GM19239 (cell line): ENCODE results near the gene MMP24.
"Not testable (repeated sequence)": the region's sequence is repeated elsewhere in the genome, so short reads cannot be mapped to it uniquely, and the experiment has no call there.

Experiments used
- DNase-seq: peaks from one replicate; pipeline ENCODE4 v3.0.0; 2011; ENCODE audit warnings: low spot score; ENCODE audit not compliant: insufficient read length
- FAIRE-seq: peaks from 2 replicates; lab custom pipeline; 2011; peaks lifted over from hg19 to GRCh38; lab: Jason Lieb, UNC

The MMP24 gene

GRCh38 chr20:35303735-35304491, 77.4 kb downstream of the MMP24 start:
- FAIRE-seq (peak; percentile 80), DNase-seq (peak; percentile 80)

DNA sequence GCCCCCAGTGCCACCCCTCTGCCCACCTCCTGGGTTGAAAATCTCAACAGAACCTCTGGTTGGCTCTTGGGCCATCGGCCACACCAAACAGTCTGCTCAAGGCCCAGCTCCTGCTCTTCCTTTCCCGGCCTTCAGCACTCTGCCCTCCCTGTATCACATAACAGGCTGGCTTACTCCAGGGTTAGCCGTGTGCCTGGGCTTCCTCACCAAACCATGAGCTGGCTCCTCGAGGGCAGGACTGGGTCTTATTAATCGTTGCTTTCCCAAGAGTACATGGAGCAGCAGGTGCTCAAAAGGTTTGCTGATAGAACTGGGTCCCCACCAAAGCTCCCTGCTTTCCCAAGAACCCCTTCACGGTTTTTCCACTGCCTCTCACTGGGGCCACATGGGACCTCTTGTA, 78.5 kb downstream of the MMP24 start:
- no peak for FAIRE-seq

DNA sequence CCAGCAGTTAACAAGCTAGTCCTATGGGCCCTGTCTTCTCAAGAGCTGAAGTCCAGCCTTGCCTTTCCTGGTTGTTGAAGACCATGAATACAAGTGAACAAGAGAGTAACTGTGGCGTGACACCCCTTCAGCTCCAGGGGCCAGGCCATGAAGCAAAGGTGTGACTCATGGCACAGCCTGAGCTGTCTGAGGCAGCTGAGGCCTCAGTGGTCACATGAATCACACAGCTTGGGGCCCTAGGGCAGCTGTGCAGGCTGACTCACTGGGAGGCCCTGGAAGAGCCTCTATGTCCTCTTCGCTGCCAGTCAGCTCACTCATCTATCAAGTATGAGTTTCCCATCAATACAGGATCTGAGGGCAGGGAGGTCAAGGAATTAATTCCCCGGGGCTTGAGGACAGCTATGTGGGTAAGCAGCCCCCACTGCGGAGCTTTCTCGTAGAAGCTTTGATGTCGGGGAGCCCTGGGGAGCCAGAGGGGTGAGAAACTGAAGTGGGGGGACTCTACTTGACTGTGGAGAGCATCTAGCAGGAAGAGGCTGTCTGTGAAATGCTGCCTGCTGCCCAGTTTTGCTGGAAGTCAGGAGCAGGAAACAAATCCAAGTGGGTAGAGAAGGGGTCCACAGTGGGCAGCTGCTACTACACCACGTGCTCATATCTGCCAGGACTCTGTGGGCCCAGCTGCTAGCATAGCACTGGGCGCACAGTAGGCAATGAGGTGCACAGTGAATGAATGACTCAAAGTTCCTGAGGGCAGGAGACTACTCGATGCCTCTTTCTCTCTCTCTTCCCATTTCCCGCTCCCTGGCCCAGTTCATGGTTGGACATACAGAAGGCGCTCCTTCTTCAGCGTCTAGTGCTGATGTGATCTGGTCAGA, 79.4 kb downstream of the MMP24 start:
- DNase-seq (no peak), FAIRE-seq (no peak)

More for the DNA sequence above, 78.5 kb downstream of the MMP24 start:
- DNase-seq: no peak

DNA sequence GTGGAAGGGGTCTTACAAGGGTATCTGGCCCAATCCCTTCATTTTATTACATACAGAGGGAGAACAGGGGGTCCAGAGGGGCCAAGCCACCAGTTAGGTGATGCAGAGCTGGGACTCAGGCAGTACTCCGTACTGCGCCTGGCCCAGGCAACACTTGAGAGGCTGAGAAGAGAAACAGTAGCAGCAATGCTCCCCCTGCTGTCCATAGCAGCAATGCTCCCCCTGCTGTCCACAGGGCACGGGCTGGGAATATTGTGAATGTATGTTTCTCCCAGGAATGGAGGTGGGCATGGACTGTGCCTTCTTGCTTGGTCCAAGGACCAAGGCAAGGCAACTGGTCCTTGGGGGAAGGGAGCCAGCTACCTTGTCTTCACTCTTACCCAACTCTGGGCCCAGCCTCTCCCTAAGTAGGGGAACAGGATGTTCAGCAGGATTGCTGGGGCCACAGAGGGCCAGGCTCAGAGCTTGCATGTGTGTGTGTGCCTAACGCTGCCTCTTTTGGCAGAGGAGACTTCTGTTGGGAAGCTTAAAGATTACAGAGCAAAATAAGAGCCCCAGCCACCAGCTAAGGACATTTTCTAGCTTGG, 80.5 kb downstream of the MMP24 start:
- FAIRE-seq (no peak), DNase-seq (no peak)

DNA sequence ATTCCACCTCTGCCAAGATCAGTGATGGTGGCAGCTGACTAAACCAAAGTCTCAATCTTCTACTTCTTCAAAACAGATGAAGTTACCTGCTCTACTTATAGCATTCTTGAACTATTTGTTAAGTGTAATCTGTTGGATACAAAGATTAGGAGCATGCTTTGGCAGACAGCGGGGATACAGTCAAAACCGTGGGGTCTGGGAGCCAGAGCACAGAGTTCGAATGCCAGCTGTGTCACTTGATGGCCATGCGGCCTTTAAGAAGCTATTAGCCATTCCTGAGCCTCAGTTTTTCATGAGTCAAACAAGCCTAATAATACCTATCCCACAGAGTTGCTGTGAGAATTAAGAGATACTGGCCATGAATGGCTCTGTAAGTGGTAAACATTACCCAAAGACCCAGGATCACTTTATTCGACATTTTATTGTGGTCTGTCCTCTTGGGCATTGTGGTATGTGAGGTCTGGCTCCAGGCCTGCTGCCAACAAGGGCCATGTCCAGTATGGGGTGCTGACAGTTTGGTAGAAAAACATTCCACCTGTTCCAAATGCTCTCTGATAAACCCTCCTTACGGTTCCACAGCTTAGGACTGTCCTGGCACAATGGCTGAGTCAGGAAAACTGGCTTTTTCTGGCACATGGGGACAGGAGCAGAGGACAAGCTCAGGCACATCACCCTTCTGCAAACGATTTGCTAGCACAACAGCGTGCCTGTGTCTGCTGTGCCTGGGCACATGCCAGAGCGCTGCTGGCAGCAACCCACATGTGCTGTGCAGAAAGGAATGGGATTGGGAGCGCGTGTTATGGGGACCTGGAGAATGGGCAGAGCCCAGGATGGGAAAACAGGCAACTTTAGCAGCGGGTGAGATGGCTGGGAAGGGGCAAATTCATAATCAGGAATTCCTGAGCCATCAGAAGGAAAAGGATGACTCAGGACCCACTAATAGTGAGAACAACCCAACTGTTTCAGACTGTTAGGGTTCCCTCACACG, 81.5 kb downstream of the MMP24 start:
- no peak for DNase-seq
- no peak for FAIRE-seq

GRCh38 chr20:35311409-35311808, 84.9 kb downstream of the MMP24 start:
- FAIRE-seq (no peak), DNase-seq (no peak)

GRCh38 chr20:35311822-35312221, 85.3 kb downstream of the MMP24 start:
- FAIRE-seq (no peak), DNase-seq (no peak)

GRCh38 chr20:35312318-35312717, 85.8 kb downstream of the MMP24 start:
- DNase-seq (no peak), FAIRE-seq (no peak)

- FAIRE-seq (no peak), DNase-seq (no peak)
Observed at GRCh38 chr20:35314816-35315631, 88.5 kb downstream of the MMP24 start.

GRCh38 chr20:35315632-35316020, 89.1 kb downstream of the MMP24 start:
- FAIRE-seq, DNase-seq: not testable (repeated sequence)

DNA sequence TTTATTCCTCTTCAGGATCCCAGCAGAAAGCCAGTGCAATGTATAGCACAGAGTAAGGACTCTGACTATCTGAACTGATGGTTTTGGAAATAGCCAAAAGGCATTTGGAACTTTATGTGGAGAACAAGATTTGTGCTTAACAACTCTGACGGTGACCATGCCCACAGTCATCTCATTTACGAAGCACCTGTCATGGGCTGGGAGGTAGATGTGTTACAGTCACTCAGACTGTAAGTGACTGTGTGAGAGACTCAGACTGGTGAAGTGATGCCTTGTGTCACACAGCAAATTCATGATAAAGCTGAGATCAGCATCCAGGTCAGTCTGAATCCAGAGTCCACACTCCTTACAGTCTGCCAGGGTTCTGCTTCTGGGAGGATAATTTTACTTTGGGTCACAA, 89.6 kb downstream of the MMP24 start:
- no peak for DNase-seq
- FAIRE-seq: no peak

DNA sequence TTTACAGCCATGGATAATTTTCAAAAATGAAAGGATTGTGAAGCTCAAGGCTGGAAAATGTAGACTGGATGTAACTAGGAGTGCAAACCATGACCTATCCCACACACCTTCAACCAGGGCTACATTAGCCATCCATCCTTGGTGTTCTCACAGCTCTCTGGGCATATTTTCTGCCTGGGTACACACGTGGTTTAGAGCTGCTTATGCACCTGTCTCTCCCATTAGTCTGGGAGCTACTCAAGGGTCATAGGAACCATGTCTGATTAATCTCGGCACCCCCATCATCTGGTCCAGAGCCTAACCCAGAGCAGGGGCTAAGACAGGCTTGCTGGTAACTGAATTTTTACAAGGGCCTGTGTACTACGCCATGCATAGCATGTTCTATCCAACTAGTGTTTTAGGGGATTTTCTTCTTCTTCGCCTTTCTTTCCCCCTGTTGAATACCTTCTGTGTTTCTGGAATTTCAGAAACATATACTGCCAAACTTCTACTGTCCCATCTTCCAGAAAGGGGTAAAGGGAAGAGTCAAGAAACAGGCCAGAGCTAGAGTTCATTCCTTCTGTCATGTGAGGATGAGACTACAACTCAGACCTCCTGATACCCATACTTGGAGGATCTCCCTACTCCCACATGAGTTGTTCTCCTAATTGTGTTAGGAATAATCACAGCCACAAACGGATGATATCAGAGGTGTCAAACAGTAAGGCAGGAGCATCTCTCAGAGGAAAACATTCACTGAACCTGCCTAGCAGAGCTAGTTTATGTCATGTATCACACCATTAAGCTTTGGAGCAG, 91.1 kb downstream of the MMP24 start:
- FAIRE-seq: no peak
- no peak for DNase-seq

DNA sequence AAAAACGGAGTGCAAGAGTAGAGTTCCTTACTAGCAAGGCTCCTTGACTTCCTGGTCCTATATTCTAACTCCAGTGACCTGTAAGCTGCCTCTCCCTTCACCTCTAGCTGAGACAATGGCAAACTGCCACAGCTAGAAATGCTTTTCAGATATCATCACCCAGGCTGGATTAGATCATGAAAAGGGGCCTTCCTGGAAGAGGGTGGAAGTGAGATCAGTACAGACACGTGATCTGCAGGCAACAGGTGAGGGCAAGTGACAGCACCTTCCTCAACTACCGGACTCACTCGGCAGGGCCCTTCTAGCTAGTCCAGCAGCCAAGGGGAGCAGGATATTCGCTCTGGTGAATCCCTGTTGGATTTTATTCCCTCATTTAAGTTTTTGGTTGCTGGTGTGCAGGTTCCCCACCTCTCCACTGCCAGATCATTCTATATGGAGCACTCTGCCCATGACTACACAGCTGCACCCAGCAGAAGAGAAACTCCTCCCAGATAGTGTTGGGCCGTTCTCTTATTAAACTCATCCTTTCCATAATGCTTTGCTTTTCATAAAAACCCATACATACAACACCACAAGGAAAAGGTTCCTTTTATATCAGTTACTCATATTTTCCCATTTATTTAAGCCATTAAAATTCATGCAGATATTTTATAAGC, 92.1 kb downstream of the MMP24 start:
- FAIRE-seq: no peak

GRCh38 chr20:35319192-35319870, 92.8 kb downstream of the MMP24 start:
- DNase-seq (no peak), FAIRE-seq (no peak)

More for the DNA sequence above, 92.1 kb downstream of the MMP24 start:
- no peak for DNase-seq

- DNase-seq (no peak), FAIRE-seq (no peak)
Observed at GRCh38 chr20:35319871-35320197, 93.3 kb downstream of the MMP24 start.

- no peak for FAIRE-seq
Observed at GRCh38 chr20:35320396-35321126, 94.1 kb downstream of the MMP24 start.

DNA sequence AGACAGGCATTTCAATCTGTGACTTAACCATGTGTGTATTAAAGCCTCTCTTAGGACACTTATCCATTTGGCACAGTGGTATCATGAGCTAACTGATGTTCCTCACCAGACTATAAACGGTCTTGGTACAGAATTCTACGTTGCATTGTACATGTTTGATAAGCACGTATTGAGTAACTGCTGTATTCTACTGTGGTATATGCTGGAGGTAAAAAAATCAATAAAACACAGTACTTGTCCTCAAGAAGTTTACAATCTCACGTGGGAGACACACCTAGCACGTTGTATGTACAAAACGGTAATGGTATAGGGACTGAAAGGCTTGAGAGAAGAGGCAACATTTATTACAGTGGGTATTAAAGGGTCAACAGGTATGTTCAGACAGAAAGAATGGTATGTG, 98.9 kb downstream of the MMP24 start:
- FAIRE-seq (no peak), DNase-seq (no peak)

More at GRCh38 chr20:35320396-35321126, 94.1 kb downstream of the MMP24 start:
- no peak for DNase-seq
